Stimulated activated naive CD8-positive, alpha-beta T cell treated with anti-CD3 and anti-CD28 coated beads, Interleukin-15, Interleukin-2, amounts not matched to agents 100 U/mL and 50 U/mL, for 24 hours (primary cell): Measurements from ENCODE around the gene NKX2-2.

Source experiments
- ATAC-seq: fragments of 150-1000 bp; cut with Tn5 transposase; one replicate; pipeline ENCODE4 v1.10.0; 2021
- DNase-seq: peaks from one replicate; pipeline ENCODE4 v3.0.0; 2021

NKX2-2 gene

GRCh38 chr20:21513881-21514540, at the start of gene NKX2-2:
Gene NKX2-2 (minus strand): TSS chr20:21514064. CDS start chr20:21513669, 395 bp downstream.
- DNase-seq (no peak), ATAC-seq (no peak)

- DNase-seq (no peak), ATAC-seq (no peak)
Observed at GRCh38 chr20:21562656-21563055, 48.8 kb upstream of the NKX2-2 start.

GRCh38 chr20:21559305-21559704, 45.4 kb upstream of the NKX2-2 start:
- DNase-seq, result no peak
- peak; percentile 41 for ATAC-seq

- no peak for DNase-seq
- peak; percentile 58 for ATAC-seq
Observed at GRCh38 chr20:21557241-21558020, 43.6 kb upstream of the NKX2-2 start.

GRCh38 chr20:21556398-21556797, 42.5 kb upstream of the NKX2-2 start:
- ATAC-seq, result no peak
- DNase-seq, result no peak

GRCh38 chr20:21555470-21556120, 41.7 kb upstream of the NKX2-2 start:
- ATAC-seq, result no peak

GRCh38 chr20:21554985-21555384, 41.1 kb upstream of the NKX2-2 start:
- DNase-seq (no peak), ATAC-seq (no peak)

More at GRCh38 chr20:21555470-21556120, 41.7 kb upstream of the NKX2-2 start:
- DNase-seq, result no peak

GRCh38 chr20:21554376-21554890, 40.6 kb upstream of the NKX2-2 start:
- ATAC-seq, result no peak
- DNase-seq, result no peak

- no peak for ATAC-seq
Observed at GRCh38 chr20:21550587-21550986, 36.7 kb upstream of the NKX2-2 start.

GRCh38 chr20:21548390-21549035, 34.6 kb upstream of the NKX2-2 start:
- peak; percentile 89 for ATAC-seq
- no peak for DNase-seq

More at GRCh38 chr20:21550587-21550986, 36.7 kb upstream of the NKX2-2 start:
- no peak for DNase-seq

DNA sequence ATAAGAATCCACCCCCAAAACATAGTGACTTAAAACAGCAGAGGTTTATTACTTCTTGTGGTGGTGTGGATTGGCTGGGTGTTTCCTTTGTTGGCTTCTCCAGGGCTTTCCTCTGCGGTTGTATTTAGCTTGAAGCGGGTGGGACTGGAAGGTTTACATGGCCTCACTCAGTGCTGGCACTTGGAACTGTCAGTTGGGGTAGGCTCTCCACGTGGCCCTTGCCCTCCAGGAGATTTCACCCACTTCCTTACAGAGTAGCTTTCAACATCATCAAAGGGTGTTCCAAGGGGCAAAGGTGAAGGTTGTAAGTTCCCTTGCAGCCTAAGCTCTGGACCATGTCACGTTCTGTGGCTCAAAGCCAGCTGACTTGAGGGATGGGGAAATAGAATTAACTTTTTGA, 32.5 kb upstream of the NKX2-2 start:
- DNase-seq (no peak), ATAC-seq (no peak)

- ATAC-seq (no peak), DNase-seq (no peak)
Observed at GRCh38 chr20:21539512-21539911, 25.6 kb upstream of the NKX2-2 start.

GRCh38 chr20:21534886-21535285, 21.0 kb upstream of the NKX2-2 start:
- DNase-seq, result no peak
- ATAC-seq, result no peak

GRCh38 chr20:21534453-21534852, 20.6 kb upstream of the NKX2-2 start:
- no peak for ATAC-seq
- no peak for DNase-seq

DNA sequence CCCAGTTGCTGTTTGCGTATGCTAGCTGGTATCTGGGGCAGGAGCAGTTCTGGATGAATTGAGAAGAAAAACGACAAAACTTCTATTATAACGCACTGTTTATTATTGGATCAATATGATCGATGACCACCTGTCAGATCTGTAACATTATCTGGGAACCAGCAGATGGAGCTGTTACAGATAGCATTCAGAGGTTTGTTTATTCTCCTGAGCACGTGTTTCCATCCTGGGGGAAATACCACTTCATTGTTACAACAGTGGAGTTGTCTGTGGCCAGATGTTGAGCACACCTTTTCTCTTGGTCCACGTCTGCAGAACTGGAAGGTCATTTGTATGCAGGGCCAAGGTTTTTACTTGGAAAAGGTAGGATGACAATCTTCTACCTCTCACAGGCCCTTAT, 16.0 kb upstream of the NKX2-2 start:
- DNase-seq (no peak), ATAC-seq (no peak)

DNA sequence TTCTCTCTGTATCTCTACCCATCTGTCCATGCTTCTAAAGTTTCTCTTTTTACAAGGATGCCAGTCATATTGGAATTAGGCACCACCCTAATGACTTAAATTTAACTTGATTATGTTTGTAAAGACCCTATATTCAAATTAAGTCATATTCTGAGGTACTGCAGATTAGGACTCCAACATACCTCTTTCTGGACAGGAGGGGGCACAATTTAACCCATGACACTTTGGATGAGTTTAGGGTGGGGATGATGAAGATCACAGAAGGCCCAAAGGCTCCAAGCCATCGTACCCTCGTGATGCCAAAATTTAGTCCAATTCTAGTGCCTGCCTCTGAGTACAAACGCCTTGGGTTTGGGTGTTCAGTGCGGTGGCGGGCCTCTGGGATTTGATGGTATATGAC, 15.0 kb upstream of the NKX2-2 start:
- ATAC-seq, result no peak
- no peak for DNase-seq

- ATAC-seq (no peak), DNase-seq (no peak)
Observed at GRCh38 chr20:21527908-21528307, 14.0 kb upstream of the NKX2-2 start.

GRCh38 chr20:21526776-21527175, 12.9 kb upstream of the NKX2-2 start:
- no peak for ATAC-seq
- no peak for DNase-seq

GRCh38 chr20:21523895-21524294, 10.0 kb upstream of the NKX2-2 start:
- ATAC-seq, result no peak
- no peak for DNase-seq

GRCh38 chr20:21523281-21523868, 9.5 kb upstream of the NKX2-2 start:
- ATAC-seq (no peak), DNase-seq (no peak)

GRCh38 chr20:21522481-21523280, 8.8 kb upstream of the NKX2-2 start:
- ATAC-seq (no peak), DNase-seq (no peak)
